MM.1S (cell line): ENCODE data around the gene EXOC1.

Experiments
- DNase-seq: peaks from one replicate; pipeline ENCODE4 v3.0.0-alpha.2; 2015
- H2AFZ ChIP-seq: fragments of 300-600 bp; sonication (generic); 2 replicates; pipeline ENCODE4 v1.6.0; 2016; ENCODE audit warnings: antibody characterized with exemption, low read length
- H3F3A ChIP-seq: fragments of 300-600 bp; sonication (generic); 2 replicates; pipeline ENCODE4 v1.6.1; 2016; ENCODE audit warnings: mild to moderate bottlenecking, antibody characterized with exemption, low read length, moderate library complexity, mixed read lengths; ENCODE audit not compliant: insufficient read depth
- H3K27ac ChIP-seq: fragments of 300-600 bp; sonication (generic); 2 replicates; pipeline ENCODE4 v1.5.1; 2016; ENCODE audit warnings: mild to moderate bottlenecking, low read length
- H3K27me3 ChIP-seq: fragments of 300-600 bp; sonication (generic); replicated peaks from 2 replicates; pipeline ENCODE4 v1.6.0; 2016; ENCODE audit warnings: low read length; ENCODE audit not compliant: insufficient read depth
- H3K36me3 ChIP-seq: fragments of 300-600 bp; sonication (generic); replicated peaks from 2 replicates; pipeline ENCODE4 v1.6.1; 2016; ENCODE audit warnings: mild to moderate bottlenecking, low read length, mixed read lengths; ENCODE audit not compliant: insufficient read depth
- H3K4me1 ChIP-seq: fragments of 300-600 bp; sonication (generic); 2 replicates; pipeline ENCODE4 v1.6.1; 2016; ENCODE audit warnings: low read length, mixed read lengths
- H3K4me2 ChIP-seq: fragments of 300-600 bp; sonication (generic); 2 replicates; pipeline ENCODE4 v1.6.0; 2016; ENCODE audit warnings: low read depth, low read length
- H3K4me3 ChIP-seq: fragments of 300-600 bp; sonication (generic); 2 replicates; pipeline ENCODE4 v1.5.1; 2016; ENCODE audit warnings: low read length, mixed read lengths
- H3K79me2 ChIP-seq: fragments of 300-600 bp; sonication (generic); 2 replicates; pipeline ENCODE4 v1.6.1; 2016; ENCODE audit warnings: mixed run types, low read length, mixed read lengths
- H3K9ac ChIP-seq: fragments of 300-600 bp; sonication (generic); 2 replicates; pipeline ENCODE4 v1.6.1; 2016; ENCODE audit warnings: low read length, mixed read lengths
- H3K9me2 ChIP-seq: fragments of 300-600 bp; sonication (generic); replicated peaks from 2 replicates; pipeline ENCODE4 v1.6.1; 2016; ENCODE audit warnings: mild to moderate bottlenecking, low read length, mixed read lengths; ENCODE audit not compliant: insufficient read depth
- H3K9me3 ChIP-seq: fragments of 300-600 bp; sonication (generic); replicated peaks from 2 replicates; pipeline ENCODE4 v1.6.1; 2016; ENCODE audit warnings: mild to moderate bottlenecking, low read length, mixed read lengths; ENCODE audit not compliant: insufficient read depth
- H4K20me1 ChIP-seq: fragments of 300-600 bp; sonication (generic); 2 replicates; pipeline ENCODE4 v1.6.1; 2016; ENCODE audit warnings: mild to moderate bottlenecking, low read length, moderate library complexity, mixed read lengths; ENCODE audit not compliant: insufficient read depth
- EZH2 ChIP-seq: fragments of 300-600 bp; sonication (generic); optimal IDR thresholded peaks from 2 replicates; pipeline ENCODE3; 2017; ENCODE audit warnings: low read depth, mild to moderate bottlenecking, antibody characterized with exemption, low read length, mixed read lengths
- EZH2phosphoT487 ChIP-seq: fragments of 300-600 bp; sonication (generic); IDR thresholded peaks from 2 replicates; pipeline ENCODE4 v1.6.1; 2018; ENCODE audit warnings: antibody characterized with exemption, low read length
- TF ChIP-seq, protein P1 (sequence below): fragments of 300-600 bp; sonication (generic); IDR thresholded peaks from 2 replicates; pipeline ENCODE4 v1.5.1; 2016; ENCODE audit warnings: antibody characterized with exemption, low read length, mixed read lengths

The EXOC1 gene

DNA sequence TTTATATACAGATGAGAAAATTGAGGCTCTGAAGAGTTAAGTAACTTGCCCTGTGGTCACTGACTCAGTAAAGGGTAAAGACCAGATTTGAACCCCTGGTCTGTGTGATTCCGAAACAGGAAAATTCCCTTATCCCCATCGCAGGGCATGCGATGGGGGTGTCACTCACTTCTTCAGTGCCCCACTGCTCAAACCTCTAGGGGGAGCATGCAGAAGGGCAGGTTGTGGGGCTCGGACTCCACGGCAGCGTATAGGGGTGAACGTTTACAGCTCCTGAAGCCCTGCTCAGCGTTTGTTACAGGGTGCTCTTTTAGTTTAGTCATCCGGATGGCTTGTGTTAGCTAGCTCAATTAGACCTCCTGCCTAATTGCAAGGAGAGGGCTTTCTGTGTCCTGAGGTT lies 3.7 kb upstream of the EXOC1 start:
- Histone ChIP-seq H3F3A (no peaks in the 10 kb centered on the region), H3K79me2 (peaks cover 11% of the 10 kb centered on the region), H2AFZ (no peak overlapping the region), H3K9ac (no peak overlapping the region), H3K4me3 (no peak overlapping the region), H3K4me1 (0 out of 2 replicates have a peak, but pooled peaks cover 5% of the 10 kb centered on the region), H3K4me2 (no peak overlapping the region), H3K27me3 (no peaks in the 10 kb centered on the region), H3K27ac (no peak overlapping the region), H4K20me1 (no peaks in the 10 kb centered on the region), H3K36me3 (no peaks in the 10 kb centered on the region), H3K9me3 (no peaks in the 10 kb centered on the region), H3K9me2 (no peaks in the 10 kb centered on the region)
- no peak for DNase-seq
- TF ChIP-seq, protein P1, sequence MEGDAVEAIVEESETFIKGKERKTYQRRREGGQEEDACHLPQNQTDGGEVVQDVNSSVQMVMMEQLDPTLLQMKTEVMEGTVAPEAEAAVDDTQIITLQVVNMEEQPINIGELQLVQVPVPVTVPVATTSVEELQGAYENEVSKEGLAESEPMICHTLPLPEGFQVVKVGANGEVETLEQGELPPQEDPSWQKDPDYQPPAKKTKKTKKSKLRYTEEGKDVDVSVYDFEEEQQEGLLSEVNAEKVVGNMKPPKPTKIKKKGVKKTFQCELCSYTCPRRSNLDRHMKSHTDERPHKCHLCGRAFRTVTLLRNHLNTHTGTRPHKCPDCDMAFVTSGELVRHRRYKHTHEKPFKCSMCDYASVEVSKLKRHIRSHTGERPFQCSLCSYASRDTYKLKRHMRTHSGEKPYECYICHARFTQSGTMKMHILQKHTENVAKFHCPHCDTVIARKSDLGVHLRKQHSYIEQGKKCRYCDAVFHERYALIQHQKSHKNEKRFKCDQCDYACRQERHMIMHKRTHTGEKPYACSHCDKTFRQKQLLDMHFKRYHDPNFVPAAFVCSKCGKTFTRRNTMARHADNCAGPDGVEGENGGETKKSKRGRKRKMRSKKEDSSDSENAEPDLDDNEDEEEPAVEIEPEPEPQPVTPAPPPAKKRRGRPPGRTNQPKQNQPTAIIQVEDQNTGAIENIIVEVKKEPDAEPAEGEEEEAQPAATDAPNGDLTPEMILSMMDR: no peak
- TF ChIP-seq EZH2: no peak
- TF ChIP-seq EZH2phosphoT487: no peak

DNA sequence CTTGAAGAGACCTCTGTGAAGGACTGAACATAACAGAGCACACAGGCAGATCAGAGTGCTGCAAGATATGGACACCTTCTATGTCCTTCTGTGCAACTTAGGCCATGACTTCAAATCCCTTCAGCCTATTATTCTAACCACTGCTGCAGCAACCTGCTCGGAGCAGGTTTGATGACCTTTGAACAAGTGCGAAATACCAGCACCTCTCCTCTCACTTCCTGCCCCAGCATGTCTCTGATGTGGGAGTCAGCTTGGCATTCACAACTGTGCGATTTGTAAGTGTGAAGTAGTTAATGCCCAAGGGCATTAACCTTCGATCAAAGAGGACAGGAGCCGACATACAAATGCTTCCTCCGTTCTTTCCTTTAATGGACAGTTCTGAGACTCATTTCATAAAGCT lies 1.6 kb upstream of the EXOC1 start:
- H3K4me2 ChIP-seq: no peak overlapping the region
- TF ChIP-seq EZH2phosphoT487: no peak
- 0 out of 2 replicates have a peak, but pooled peaks cover 5% of the 10 kb centered on the region for H3K4me1 ChIP-seq
- no peak overlapping the region for H3K27ac ChIP-seq
- no peaks in the 10 kb centered on the region for H4K20me1 ChIP-seq
- no peaks in the 10 kb centered on the region for H3K27me3 ChIP-seq
- no peak overlapping the region for H2AFZ ChIP-seq
- H3K9ac ChIP-seq: no peak overlapping the region
- no peak for DNase-seq
- peaks cover 29% of the 10 kb centered on the region for H3K79me2 ChIP-seq
- no peaks in the 10 kb centered on the region for H3K9me3 ChIP-seq
- H3K4me3 ChIP-seq: no peak overlapping the region
- H3K9me2 ChIP-seq: no peaks in the 10 kb centered on the region
- H3F3A ChIP-seq: no peaks in the 10 kb centered on the region
- no peaks in the 10 kb centered on the region for H3K36me3 ChIP-seq

DNA sequence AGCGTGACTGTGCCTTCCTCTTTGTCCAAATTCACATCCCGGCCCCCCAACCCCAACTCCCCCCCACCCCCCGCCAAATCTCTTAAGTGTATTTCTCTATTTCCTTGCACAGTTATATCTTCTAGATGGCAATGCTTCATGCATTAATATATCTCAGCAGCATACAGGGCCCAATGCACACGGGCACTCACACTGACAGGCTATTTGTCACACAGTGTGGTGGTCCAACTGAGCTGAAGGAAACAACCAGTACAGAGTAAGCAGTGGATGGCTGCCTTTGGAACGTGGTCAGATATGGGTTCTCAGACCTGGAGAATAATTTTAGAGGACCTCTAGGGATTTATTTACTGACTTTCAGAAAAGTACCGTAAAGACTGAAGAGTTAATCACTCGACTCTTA lies 681 bp downstream of the EXOC1 start:
- no peak for DNase-seq
- 0 out of 2 replicates have a peak, but pooled peaks cover 5% of the 10 kb centered on the region for H3K4me1 ChIP-seq
- H2AFZ ChIP-seq: no peak overlapping the region
- peak overlapping the region; percentile 83; the same call in 1 of the 2 replicates for H3K9ac ChIP-seq
- H3K79me2 ChIP-seq: peaks cover 32% of the 10 kb centered on the region
- no peaks in the 10 kb centered on the region for H3K27me3 ChIP-seq
- H3F3A ChIP-seq: no peaks in the 10 kb centered on the region
- TF ChIP-seq, protein P1: no peak
- TF ChIP-seq EZH2phosphoT487: no peak
- no peak for TF ChIP-seq EZH2
- H3K27ac ChIP-seq: no peak overlapping the region
- no peaks in the 10 kb centered on the region for H3K36me3 ChIP-seq
- peak overlapping the region; percentile 89 for H3K4me2 ChIP-seq
- no peaks in the 10 kb centered on the region for H3K9me3 ChIP-seq
- H4K20me1 ChIP-seq: no peaks in the 10 kb centered on the region
- no peaks in the 10 kb centered on the region for H3K9me2 ChIP-seq
- peak overlapping the region; percentile 92 for H3K4me3 ChIP-seq

DNA sequence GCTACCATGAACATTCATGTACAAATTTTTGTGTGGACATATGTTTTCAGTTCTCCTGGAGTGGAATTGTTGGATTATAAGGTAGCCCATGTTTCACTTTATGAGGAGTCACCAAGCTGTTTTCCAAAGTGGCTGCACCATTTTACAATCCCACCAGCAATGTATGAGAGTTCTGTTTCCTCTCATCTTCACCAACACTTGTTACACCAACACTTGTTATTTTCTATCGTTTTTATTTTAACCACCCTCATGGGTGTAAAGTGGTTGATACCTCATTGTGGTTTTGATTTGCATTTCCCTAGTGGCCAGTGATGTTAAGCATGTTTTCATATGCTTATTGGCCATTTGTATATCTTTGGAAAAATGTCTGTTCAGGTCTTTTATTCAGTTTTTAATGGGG lies 4.1 kb downstream of the EXOC1 start:
- no peaks in the 10 kb centered on the region for H3K27me3 ChIP-seq
- H3K9ac ChIP-seq: no peak overlapping the region
- TF ChIP-seq, protein P1: no peak
- no peak for TF ChIP-seq EZH2phosphoT487
- TF ChIP-seq EZH2: no peak
- H4K20me1 ChIP-seq: no peaks in the 10 kb centered on the region
- no peaks in the 10 kb centered on the region for H3K36me3 ChIP-seq
- no peak overlapping the region for H2AFZ ChIP-seq
- H3K27ac ChIP-seq: no peak overlapping the region
- H3K4me2 ChIP-seq: no peak overlapping the region
- H3K9me2 ChIP-seq: no peaks in the 10 kb centered on the region
- no peak for DNase-seq
- peaks cover 32% of the 10 kb centered on the region for H3K79me2 ChIP-seq
- H3K4me1 ChIP-seq: 0 out of 2 replicates have a peak, but pooled peaks cover 5% of the 10 kb centered on the region
- no peaks in the 10 kb centered on the region for H3K9me3 ChIP-seq
- no peaks in the 10 kb centered on the region for H3F3A ChIP-seq
- no peak overlapping the region for H3K4me3 ChIP-seq
